Osteocyte (in vitro differentiated cells): ENCODE data around the gene LILRB5. TPM values are rescaled to one million over a fixed set of nuclear protein-coding genes. Genes with fewer than 3 reads are reported as not detected.

ENCODE experiments used
- DNase-seq: peaks from one replicate; pipeline ENCODE4 v3.0.0; 2021; ENCODE audit warnings: mixed read lengths; ENCODE audit not compliant: unreplicated experiment; ENCODE audit errors: extremely low spot score
- H3K27ac Mint-ChIP-seq: one replicate; pipeline ENCODE4 v1.8.0; 2021; ENCODE audit warnings: mild to moderate bottlenecking, mixed read lengths; ENCODE audit not compliant: unreplicated experiment
- H3K27me3 Mint-ChIP-seq: one replicate; pipeline ENCODE4 v1.8.0; 2021; ENCODE audit warnings: mixed read lengths; ENCODE audit not compliant: unreplicated experiment
- H3K36me3 Mint-ChIP-seq: one replicate; pipeline ENCODE4 v1.8.0; 2021; ENCODE audit warnings: mixed read lengths; ENCODE audit not compliant: unreplicated experiment
- H3K4me1 Mint-ChIP-seq: one replicate; pipeline ENCODE4 v1.8.0; 2021; ENCODE audit warnings: mixed read lengths; ENCODE audit not compliant: unreplicated experiment
- H3K4me3 Mint-ChIP-seq: one replicate; pipeline ENCODE4 v1.8.0; 2021; ENCODE audit warnings: mild to moderate bottlenecking, moderate library complexity, mixed read lengths; ENCODE audit not compliant: unreplicated experiment
- H3K9me3 Mint-ChIP-seq: one replicate; pipeline ENCODE4 v1.8.0; 2021; ENCODE audit warnings: mixed read lengths; ENCODE audit not compliant: unreplicated experiment
- CTCF ChIP-seq: fragments of 200-600 bp; sonication (generic); IDR thresholded peaks from 2 replicates; pipeline ENCODE4 v1.5.0; 2021; ENCODE audit warnings: antibody characterized with exemption, mild to moderate bottlenecking, moderate library complexity
- total RNA-seq: library from RNA; stranded (reverse); gene quantifications from 2 replicates; pipeline ENCODE4 v1.2.1, GENCODE V29; 2021

The LILRB5 gene
- total RNA-seq, 1 donor from 2014 or later: not detected

- Mint-ChIP-seq H3K36me3 (no peaks in the 10 kb centered on the region), H3K9me3 (no peaks in the 10 kb centered on the region), H3K27ac (no peak overlapping the region), H3K4me3 (no peak overlapping the region), H3K4me1 (no peaks in the 10 kb centered on the region), H3K27me3 (peaks cover 7% of the 10 kb centered on the region)
- TF ChIP-seq CTCF: no peak
- no peak for DNase-seq
Observed at GRCh38 chr19:54254195-54254906, 2.7 kb downstream of the LILRB5 start.

- Mint-ChIP-seq H3K27ac (no peak overlapping the region), H3K27me3 (peaks cover 8% of the 10 kb centered on the region), H3K9me3 (no peaks in the 10 kb centered on the region), H3K4me1 (no peaks in the 10 kb centered on the region), H3K36me3 (no peaks in the 10 kb centered on the region), H3K4me3 (no peak overlapping the region)
- TF ChIP-seq CTCF: no peak
- DNase-seq: no peak
Observed at GRCh38 chr19:54253331-54254194, 3.5 kb downstream of the LILRB5 start.

- H3K27ac Mint-ChIP-seq: no peak overlapping the region
Observed at GRCh38 chr19:54252845-54253244, 4.2 kb downstream of the LILRB5 start.

GRCh38 chr19:54252243-54252642 is 4.8 kb downstream of the LILRB5 start:
- no peak overlapping the region for H3K4me3 Mint-ChIP-seq
- DNase-seq: no peak
- peaks cover 3% of the 10 kb centered on the region for H3K4me1 Mint-ChIP-seq
- peaks cover 6% of the 10 kb centered on the region for H3K27me3 Mint-ChIP-seq
- H3K27ac Mint-ChIP-seq: no peak overlapping the region
- no peak for TF ChIP-seq CTCF
- no peaks in the 10 kb centered on the region for H3K36me3 Mint-ChIP-seq
- no peaks in the 10 kb centered on the region for H3K9me3 Mint-ChIP-seq

More at GRCh38 chr19:54252845-54253244, 4.2 kb downstream of the LILRB5 start:
- Mint-ChIP-seq H3K27me3 (peaks cover 8% of the 10 kb centered on the region), H3K9me3 (no peaks in the 10 kb centered on the region), H3K4me1 (peaks cover under 1% of the 10 kb centered on the region), H3K4me3 (no peak overlapping the region), H3K36me3 (no peaks in the 10 kb centered on the region)
- no peak for DNase-seq
- no peak for TF ChIP-seq CTCF

- peaks cover 6% of the 10 kb centered on the region for H3K27me3 Mint-ChIP-seq
- peaks cover 3% of the 10 kb centered on the region for H3K4me1 Mint-ChIP-seq
- no peak for DNase-seq
- no peak overlapping the region for H3K27ac Mint-ChIP-seq
- no peaks in the 10 kb centered on the region for H3K36me3 Mint-ChIP-seq
- no peak overlapping the region for H3K4me3 Mint-ChIP-seq
- TF ChIP-seq CTCF: no peak
- no peaks in the 10 kb centered on the region for H3K9me3 Mint-ChIP-seq
Observed at GRCh38 chr19:54248016-54248601, 9.0 kb downstream of the LILRB5 start.
